ENCODE results near the gene ACHE.

Gene ACHE

GRCh38 chr7:100854146-100854895, 41.4 kb downstream of the ACHE start:
- TF ChIP-seq POLR2A (IDR thresholded peaks at IDR 0.05; ENCODE audit: low read length) (no peak), GATA1 (IDR thresholded peaks at IDR 0.05; ENCODE audit: low read depth, low read length) (no peak)
- DNase-seq, result no peak

GRCh38 chr7:100852048-100852872, 43.4 kb downstream of the ACHE start, which contains the start of gene SLC12A9:
Gene SLC12A9 (plus strand): TSS chr7:100852713. CDS start chr7:100854198, 1,485 bp downstream.
- peak; percentile 83 to 86 for DNase-seq
- TF ChIP-seq POLR2A (IDR thresholded peaks at IDR 0.05; ENCODE audit: low read length), result no peak
- no peak for TF ChIP-seq GATA1 (IDR thresholded peaks at IDR 0.05; ENCODE audit: low read depth, low read length)

GRCh38 chr7:100847360-100847759, 48.3 kb downstream of the ACHE start:
- TF ChIP-seq POLR2A (IDR thresholded peaks at IDR 0.05; ENCODE audit: low read length), result no peak
- TF ChIP-seq GATA1 (IDR thresholded peaks at IDR 0.05; ENCODE audit: low read depth, low read length), result no peak
- DNase-seq, result no peak

GRCh38 chr7:100840470-100841100, 55.1 kb downstream of the ACHE start:
- DNase-seq, result no peak
- no peak for TF ChIP-seq POLR2A (IDR thresholded peaks at IDR 0.05; ENCODE audit: low read length)
- TF ChIP-seq GATA1 (IDR thresholded peaks at IDR 0.05; ENCODE audit: low read depth, low read length), result no peak

Measured in erythroblast (primary cell).